Trophoblast cell (in vitro differentiated cells and primary cell): ENCODE measurements around the gene CARD9.

Experiments used
- DNase-seq, 2 donors: peaks; one replicate each; pipeline ENCODE4 v3.0.0-alpha.2; 2016
- H2AFZ ChIP-seq: 2 replicates; pipeline ENCODE4 v1.6.1; 2013; ENCODE audit warnings: low read length, moderate library complexity, mild to moderate bottlenecking; ENCODE audit not compliant: insufficient read depth, poor library complexity
- H2AK5ac ChIP-seq: 2 replicates; pipeline ENCODE4 v1.6.1; 2013; ENCODE audit warnings: mild to moderate bottlenecking, low read length
- H2BK120ac ChIP-seq: 2 replicates; pipeline ENCODE4 v1.6.1; 2013; ENCODE audit warnings: low read length, mild to moderate bottlenecking, moderate library complexity; ENCODE audit not compliant: insufficient read depth, poor library complexity
- H2BK12ac ChIP-seq: 2 replicates; pipeline ENCODE4 v1.6.1; 2013; ENCODE audit warnings: mild to moderate bottlenecking, low read length, moderate library complexity
- H2BK5ac ChIP-seq: 2 replicates; pipeline ENCODE4 v1.6.1; 2013; ENCODE audit warnings: low read length, low read depth, moderate library complexity, mild to moderate bottlenecking; ENCODE audit not compliant: poor library complexity
- H3K14ac ChIP-seq: 2 replicates; pipeline ENCODE4 v1.6.1; 2013; ENCODE audit warnings: mild to moderate bottlenecking, low read length
- H3K18ac ChIP-seq: 2 replicates; pipeline ENCODE4 v1.6.1; 2013; ENCODE audit warnings: mild to moderate bottlenecking, low read length
- H3K23ac ChIP-seq: 2 replicates; pipeline ENCODE4 v1.6.1; 2013; ENCODE audit warnings: low read length
- H3K27ac ChIP-seq: 2 replicates; pipeline ENCODE4 v1.5.1; 2013; ENCODE audit warnings: low read depth, mild to moderate bottlenecking, inconsistent platforms, low read length, moderate library complexity
- H3K27me3 ChIP-seq: 2 replicates; pipeline ENCODE4 v1.6.1; 2013; ENCODE audit warnings: inconsistent platforms, mild to moderate bottlenecking, low read length, moderate library complexity; ENCODE audit not compliant: insufficient read depth
- H3K36me3 ChIP-seq, 2 experiments: 1 replicate in 1 of 2; 2 replicates in 1 of 2; pipeline ENCODE4 v1.6.1; 2013; ENCODE audit warnings: low read length in 2 of 2, mild to moderate bottlenecking in 2 of 2, moderate library complexity in 1 of 2; ENCODE audit not compliant: insufficient read depth in 2 of 2, control insufficient read depth in 1 of 2
- H3K4ac ChIP-seq: 2 replicates; pipeline ENCODE4 v1.6.1; 2013; ENCODE audit warnings: low read depth, mild to moderate bottlenecking, low read length, moderate library complexity
- H3K4me1 ChIP-seq, 2 experiments: 1 replicate in 1 of 2; 2 replicates in 1 of 2; pipeline ENCODE4 v1.6.1; 2013; ENCODE audit warnings: low read length in 2 of 2, mild to moderate bottlenecking in 2 of 2, moderate library complexity in 1 of 2; ENCODE audit not compliant: insufficient read depth in 2 of 2, control insufficient read depth in 1 of 2
- H3K4me2 ChIP-seq: 2 replicates; pipeline ENCODE4 v1.6.1; 2013; ENCODE audit warnings: inconsistent platforms, mild to moderate bottlenecking, low read length, moderate library complexity
- H3K4me3 ChIP-seq: 2 replicates; pipeline ENCODE4 v1.5.1; 2013; ENCODE audit warnings: mild to moderate bottlenecking, low read depth, low read length, inconsistent platforms
- H3K79me1 ChIP-seq: one replicate; pipeline ENCODE4 v1.6.1; 2013; ENCODE audit warnings: low read length
- H3K79me2 ChIP-seq: 2 replicates; pipeline ENCODE4 v1.6.1; 2013; ENCODE audit warnings: low read length, mild to moderate bottlenecking; ENCODE audit not compliant: control insufficient read depth, insufficient read depth, poor library complexity
- H3K9ac ChIP-seq: 2 replicates; pipeline ENCODE4 v1.6.1; 2013; ENCODE audit warnings: mild to moderate bottlenecking, low read length
- H3K9me3 ChIP-seq: 2 replicates; pipeline ENCODE4 v1.6.1; 2013; ENCODE audit warnings: low read depth, mild to moderate bottlenecking, control low read depth, inconsistent platforms, low read length; ENCODE audit not compliant: insufficient read depth
- H4K12ac ChIP-seq: 2 replicates; pipeline ENCODE4 v1.6.1; 2013; ENCODE audit warnings: low read depth, mild to moderate bottlenecking, low read length, moderate library complexity
- H4K8ac ChIP-seq: 2 replicates; pipeline ENCODE4 v1.6.1; 2013; ENCODE audit warnings: low read depth, mild to moderate bottlenecking, low read length, moderate library complexity
- H4K91ac ChIP-seq: one replicate; pipeline ENCODE4 v1.6.1; 2013; ENCODE audit warnings: low read depth, mild to moderate bottlenecking, low read length, moderate library complexity
- WGBS: extraction: QIAGEN DNeasy Blood & Tissue Kit; methylation state at CpG from one replicate; pipeline ENCODE4 v1.1.7; 2013; ENCODE audit warnings: missing lambda C conversion rate; ENCODE audit not compliant: insufficient read length, insufficient coverage; ENCODE audit errors: extremely low coverage; 5-methylcytosine and 5-hydroxymethylcytosine counted together

CARD9 gene

DNA sequence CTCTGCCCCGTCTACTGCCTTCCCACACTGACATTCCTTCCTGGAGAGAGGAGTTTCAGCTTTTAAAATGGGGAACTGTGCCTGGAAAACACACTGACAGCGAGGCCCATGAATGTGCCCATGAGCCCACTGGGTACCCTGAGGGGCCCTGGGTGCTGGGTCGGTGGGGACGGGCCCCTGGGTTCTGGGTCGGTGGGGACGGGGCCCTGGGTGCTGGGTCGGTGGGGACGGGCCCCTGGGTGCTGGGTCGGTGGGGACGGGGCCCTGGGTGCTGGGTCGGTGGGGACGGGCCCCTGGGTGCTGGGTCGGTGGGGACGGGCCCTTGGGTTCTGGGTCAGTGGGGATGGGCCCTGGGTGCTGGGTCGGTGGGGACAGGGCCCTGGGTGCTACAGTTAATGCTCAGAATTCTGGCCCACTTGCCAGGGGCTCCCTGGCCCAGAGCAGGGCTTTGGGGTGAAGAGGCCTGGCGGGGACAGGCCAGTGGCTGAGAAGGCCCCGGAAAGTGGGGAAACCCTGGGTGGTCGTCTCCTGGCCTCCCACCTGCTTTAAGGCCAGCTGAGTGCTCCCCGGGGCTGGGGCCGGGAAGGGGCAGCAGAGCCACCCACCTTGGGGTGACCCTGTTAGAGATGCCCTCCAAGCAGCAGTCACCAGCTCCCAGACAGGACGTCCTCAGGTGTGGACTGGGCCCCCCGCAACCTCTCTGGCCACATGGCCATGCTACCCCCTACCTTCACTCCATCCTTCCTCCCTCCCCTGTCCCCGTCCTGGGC is 43.6 kb downstream of the CARD9 start:
- Histone ChIP-seq H3K79me1 (peaks cover 15% of the 10 kb centered on the region), H3K23ac (no peak overlapping the region), H3K9me3 (no peaks in the 10 kb centered on the region)

DNA sequence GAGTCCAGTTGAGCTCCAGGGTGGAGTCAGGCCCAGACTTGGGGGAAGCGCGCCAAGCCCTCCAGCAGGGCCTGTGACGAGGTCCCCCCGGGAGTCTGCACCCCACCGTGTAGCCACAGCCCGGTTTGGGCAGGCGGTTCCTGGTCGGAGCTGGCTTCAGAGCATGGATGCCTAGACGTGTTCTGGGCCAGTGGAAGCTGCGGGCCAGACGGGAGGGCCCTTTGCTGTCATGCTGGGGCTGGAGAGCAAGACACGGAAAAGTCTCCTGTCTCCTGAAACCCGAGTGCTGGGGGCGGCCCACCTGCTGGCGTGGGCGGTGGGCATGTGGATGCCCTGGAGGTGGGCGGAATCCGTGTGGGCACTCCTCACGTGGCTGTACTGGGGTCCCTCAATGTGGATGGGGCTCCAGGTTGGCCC is 44.2 kb downstream of the CARD9 start:
- no peak overlapping the region for H3K9ac ChIP-seq
- H2AK5ac ChIP-seq = no peak overlapping the region
- no peak overlapping the region for H2BK5ac ChIP-seq
- no peak overlapping the region for H4K12ac ChIP-seq
- no peak overlapping the region for H3K4me2 ChIP-seq
- H3K4ac ChIP-seq = no peak overlapping the region
- no peak overlapping the region for H3K27ac ChIP-seq
- peaks cover 15% of the 10 kb centered on the region for H3K79me1 ChIP-seq
- H3K4me1 ChIP-seq = peaks cover 22 to 28% of the 10 kb centered on the region in 2 experiments
- peaks cover 8% of the 10 kb centered on the region for H3K79me2 ChIP-seq
- H4K8ac ChIP-seq = no peak overlapping the region
- H3K23ac ChIP-seq = no peak overlapping the region
- no peak overlapping the region for H3K4me3 ChIP-seq
- no peaks in the 10 kb centered on the region for H3K27me3 ChIP-seq
- no peak overlapping the region for H2AFZ ChIP-seq
- no peak overlapping the region for H2BK120ac ChIP-seq
- H2BK12ac ChIP-seq = no peak overlapping the region
- H3K14ac ChIP-seq = no peak overlapping the region
- H4K91ac ChIP-seq = no peak overlapping the region
- no CpG with 5 or more reads among the region's 19 CpGs for WGBS
- DNase-seq = no peak
- H3K36me3 ChIP-seq = peaks cover 5 to 6% of the 10 kb centered on the region in 2 experiments
- no peaks in the 10 kb centered on the region for H3K9me3 ChIP-seq
- no peak overlapping the region for H3K18ac ChIP-seq

More for the DNA sequence above, 43.6 kb downstream of the CARD9 start:
- no peak overlapping the region for H3K4me3 ChIP-seq
- no peak overlapping the region for H2AFZ ChIP-seq
- no peak overlapping the region for H3K4ac ChIP-seq
- no peaks in the 10 kb centered on the region for H3K27me3 ChIP-seq
- H3K4me2 ChIP-seq = no peak overlapping the region
- H3K14ac ChIP-seq = no peak overlapping the region
- peaks cover 22 to 28% of the 10 kb centered on the region in 2 experiments for H3K4me1 ChIP-seq
- H2BK5ac ChIP-seq = no peak overlapping the region
- H3K79me2 ChIP-seq = peaks cover 8% of the 10 kb centered on the region
- no peak overlapping the region for H3K18ac ChIP-seq
- WGBS = no CpG with 5 or more reads among the region's 23 CpGs
- DNase-seq = no peak
- no peak overlapping the region for H3K27ac ChIP-seq
- H3K36me3 ChIP-seq = peaks cover 5 to 12% of the 10 kb centered on the region in 2 experiments
- no peak overlapping the region for H2BK12ac ChIP-seq
- no peak overlapping the region for H2AK5ac ChIP-seq
- H4K8ac ChIP-seq = no peak overlapping the region
- H2BK120ac ChIP-seq = no peak overlapping the region
- H3K9ac ChIP-seq = no peak overlapping the region
- H4K91ac ChIP-seq = no peak overlapping the region
- no peak overlapping the region for H4K12ac ChIP-seq

DNA sequence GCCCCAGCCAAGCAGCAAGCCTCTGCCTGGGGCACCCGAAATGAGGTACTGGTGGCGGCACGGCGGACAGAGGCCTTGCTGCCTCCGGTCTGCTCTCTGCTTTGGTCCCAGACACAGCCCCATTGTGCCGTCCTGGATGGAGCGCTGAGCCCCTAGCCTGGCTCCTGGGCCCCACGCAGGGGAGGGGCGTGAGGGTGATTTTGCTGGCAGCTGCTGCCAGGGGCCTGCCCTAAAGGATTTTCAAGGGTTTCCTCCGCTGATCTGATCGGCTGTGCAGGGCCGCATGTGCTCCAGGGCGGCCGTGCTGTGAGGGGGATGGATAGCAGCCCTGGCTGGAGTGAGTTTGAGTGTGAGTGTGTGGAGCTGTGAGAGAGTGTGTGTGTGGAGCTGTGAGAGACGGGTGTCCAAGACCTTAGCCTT is 44.8 kb downstream of the CARD9 start:
- Histone ChIP-seq H4K91ac (peak overlapping the region; percentile 33), H3K9me3 (no peaks in the 10 kb centered on the region), H3K79me2 (peaks cover 8% of the 10 kb centered on the region), H3K27ac (no peak overlapping the region), H4K12ac (no peak overlapping the region), H3K23ac (no peak overlapping the region), H2BK5ac (no peak overlapping the region), H3K4me2 (peak overlapping the region; percentile 61), H3K36me3 (peaks cover 3 to 5% of the 10 kb centered on the region in 2 experiments), H3K9ac (peak overlapping the region; percentile 2), H3K4ac (peak overlapping the region; percentile 7), H3K14ac (peak overlapping the region; percentile 1), H3K4me1 (peaks cover 22 to 28% of the 10 kb centered on the region in 2 experiments), H3K4me3 (no peak overlapping the region), H2AFZ (no peak overlapping the region), H3K27me3 (no peaks in the 10 kb centered on the region), H2AK5ac (peak overlapping the region; percentile 1), H3K79me1 (peaks cover 15% of the 10 kb centered on the region), H2BK12ac (no peak overlapping the region), H4K8ac (no peak overlapping the region), H3K18ac (peak overlapping the region; percentile 27), H2BK120ac (no peak overlapping the region)
- DNase-seq = no peak
- WGBS = no CpG with 5 or more reads among the region's 15 CpGs

DNA sequence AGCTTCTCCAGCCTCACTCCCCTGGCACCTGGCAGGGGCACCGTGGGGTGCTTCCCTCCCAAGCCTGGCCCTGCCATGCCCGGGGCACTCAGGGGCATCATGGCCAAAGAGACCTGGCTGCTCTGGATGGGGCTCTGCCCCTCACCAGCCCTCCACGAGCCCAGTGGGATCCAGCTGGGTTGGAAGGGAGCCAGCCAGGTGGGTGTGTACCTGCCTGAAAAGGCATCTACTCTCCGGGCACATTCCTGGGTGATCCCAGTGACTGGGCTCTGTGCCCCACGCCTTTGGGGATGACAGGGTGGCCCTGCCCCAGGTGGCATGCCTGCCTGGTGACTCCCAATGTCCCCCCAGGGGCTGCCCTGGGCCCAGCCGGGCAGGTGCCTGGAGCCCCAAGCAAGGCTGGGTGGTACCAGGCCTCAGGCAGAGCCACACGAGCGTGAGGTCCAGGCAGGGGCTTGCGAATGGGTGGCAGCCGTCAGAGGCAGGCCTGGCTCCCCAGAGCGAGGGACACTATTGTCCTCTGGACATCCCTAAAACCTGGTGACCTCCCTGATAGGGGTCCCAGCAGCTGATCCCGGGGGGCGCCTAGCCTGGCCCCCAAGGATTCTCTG is 45.4 kb downstream of the CARD9 start:
- H2BK120ac ChIP-seq = peak overlapping the region; percentile 21
- H4K8ac ChIP-seq = peak overlapping the region; percentile 8
- DNase-seq = no peak
- peak overlapping the region; percentile 29 for H4K12ac ChIP-seq
- no peak overlapping the region for H2AFZ ChIP-seq
- peak overlapping the region; percentile 70 for H2AK5ac ChIP-seq
- H3K79me1 ChIP-seq = peaks cover 15% of the 10 kb centered on the region
- H3K27me3 ChIP-seq = no peaks in the 10 kb centered on the region
- H3K9ac ChIP-seq = peak overlapping the region; percentile 60
- H3K4me3 ChIP-seq = peak overlapping the region; percentile 83
- H3K27ac ChIP-seq = no peak overlapping the region
- no peak overlapping the region for H2BK5ac ChIP-seq
- H2BK12ac ChIP-seq = no peak overlapping the region
- H3K18ac ChIP-seq = peak overlapping the region; percentile 27
- H3K4ac ChIP-seq = peak overlapping the region; percentile 38
- H3K23ac ChIP-seq = no peak overlapping the region
- H3K4me1 ChIP-seq = peaks cover 22 to 28% of the 10 kb centered on the region in 2 experiments
- peak overlapping the region; percentile 61 for H3K4me2 ChIP-seq
- no CpG with 5 or more reads among the region's 13 CpGs for WGBS
- peak overlapping the region; percentile 33 for H4K91ac ChIP-seq
- peaks cover 8% of the 10 kb centered on the region for H3K79me2 ChIP-seq
- peaks cover 3 to 5% of the 10 kb centered on the region in 2 experiments for H3K36me3 ChIP-seq
- peak overlapping the region; percentile 27 for H3K14ac ChIP-seq
- no peaks in the 10 kb centered on the region for H3K9me3 ChIP-seq
